Neural progenitor cell (in vitro differentiated cells): ENCODE data around the gene DRC1.

Experiments used
- EZH2 ChIP-seq: fragments of 200-600 bp; sonication (generic); IDR thresholded peaks from 2 replicates; pipeline ENCODE4 v1.6.1; 2017; ENCODE audit warnings: antibody characterized with exemption, mild to moderate bottlenecking, moderate library complexity
- EZH2phosphoT487 ChIP-seq: fragments of 200-600 bp; sonication (generic); IDR thresholded peaks from 2 replicates; pipeline ENCODE4 v1.6.1; 2017; ENCODE audit warnings: antibody characterized with exemption
- TF ChIP-seq, protein P1 (sequence below): fragments of 200-600 bp; sonication (generic); IDR thresholded peaks from 2 replicates; pipeline ENCODE4 v1.5.1; 2017; ENCODE audit warnings: antibody characterized with exemption, mild to moderate bottlenecking

DNA sequence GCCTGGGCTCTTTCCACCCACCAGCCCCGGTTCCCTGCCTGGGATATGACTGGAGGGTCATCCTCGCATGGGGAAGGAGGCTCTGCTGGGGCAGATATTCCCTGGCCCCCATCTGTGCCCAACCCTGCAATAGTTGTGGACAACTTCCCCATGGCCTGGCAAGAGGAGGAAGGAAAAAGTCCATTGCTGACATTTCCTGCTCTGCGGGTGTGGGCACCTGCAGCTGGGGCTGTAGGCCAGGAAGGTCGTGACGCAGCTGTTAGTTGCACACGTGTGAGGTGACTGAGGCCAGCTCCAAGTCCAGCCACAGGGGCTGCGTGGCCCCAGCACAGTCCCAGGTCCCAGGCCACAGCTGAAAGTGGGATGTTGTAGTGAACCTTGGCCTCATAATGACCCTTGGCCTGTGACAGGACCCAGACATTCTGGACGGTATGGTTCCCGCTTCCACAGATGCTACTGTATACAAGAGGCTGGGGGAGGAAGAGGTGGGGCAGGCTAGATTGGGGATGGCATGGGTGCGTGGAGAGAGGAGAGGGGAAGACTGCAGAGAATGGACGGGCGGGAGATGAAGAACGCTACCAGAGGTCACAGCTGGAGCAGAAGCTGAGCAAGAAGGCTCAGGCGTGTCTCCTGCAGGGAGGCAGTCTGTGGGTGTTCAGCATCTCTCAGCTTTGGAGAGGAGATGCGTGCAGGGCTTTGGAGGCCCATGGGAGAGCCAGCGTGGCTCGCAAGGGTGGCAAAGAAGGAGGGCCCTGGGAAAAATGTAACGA is 54.1 kb downstream of the DRC1 start:
- TF ChIP-seq, protein P1, sequence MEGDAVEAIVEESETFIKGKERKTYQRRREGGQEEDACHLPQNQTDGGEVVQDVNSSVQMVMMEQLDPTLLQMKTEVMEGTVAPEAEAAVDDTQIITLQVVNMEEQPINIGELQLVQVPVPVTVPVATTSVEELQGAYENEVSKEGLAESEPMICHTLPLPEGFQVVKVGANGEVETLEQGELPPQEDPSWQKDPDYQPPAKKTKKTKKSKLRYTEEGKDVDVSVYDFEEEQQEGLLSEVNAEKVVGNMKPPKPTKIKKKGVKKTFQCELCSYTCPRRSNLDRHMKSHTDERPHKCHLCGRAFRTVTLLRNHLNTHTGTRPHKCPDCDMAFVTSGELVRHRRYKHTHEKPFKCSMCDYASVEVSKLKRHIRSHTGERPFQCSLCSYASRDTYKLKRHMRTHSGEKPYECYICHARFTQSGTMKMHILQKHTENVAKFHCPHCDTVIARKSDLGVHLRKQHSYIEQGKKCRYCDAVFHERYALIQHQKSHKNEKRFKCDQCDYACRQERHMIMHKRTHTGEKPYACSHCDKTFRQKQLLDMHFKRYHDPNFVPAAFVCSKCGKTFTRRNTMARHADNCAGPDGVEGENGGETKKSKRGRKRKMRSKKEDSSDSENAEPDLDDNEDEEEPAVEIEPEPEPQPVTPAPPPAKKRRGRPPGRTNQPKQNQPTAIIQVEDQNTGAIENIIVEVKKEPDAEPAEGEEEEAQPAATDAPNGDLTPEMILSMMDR = no peak
- TF ChIP-seq EZH2 (no peak), EZH2phosphoT487 (no peak)
